ENCODE measurements around the gene PLXNB1. TPM values are rescaled to one million over a fixed set of nuclear protein-coding genes. Genes with fewer than 3 reads are reported as not detected.

The PLXNB1 gene
- total and polyA plus RNA-seq, 10 of the 15 experiments (the other 5 are each of a cell fraction or from before 2014, with no cell fraction given) = 0.18 to 15.1 (median 5.3) TPM

DNA sequence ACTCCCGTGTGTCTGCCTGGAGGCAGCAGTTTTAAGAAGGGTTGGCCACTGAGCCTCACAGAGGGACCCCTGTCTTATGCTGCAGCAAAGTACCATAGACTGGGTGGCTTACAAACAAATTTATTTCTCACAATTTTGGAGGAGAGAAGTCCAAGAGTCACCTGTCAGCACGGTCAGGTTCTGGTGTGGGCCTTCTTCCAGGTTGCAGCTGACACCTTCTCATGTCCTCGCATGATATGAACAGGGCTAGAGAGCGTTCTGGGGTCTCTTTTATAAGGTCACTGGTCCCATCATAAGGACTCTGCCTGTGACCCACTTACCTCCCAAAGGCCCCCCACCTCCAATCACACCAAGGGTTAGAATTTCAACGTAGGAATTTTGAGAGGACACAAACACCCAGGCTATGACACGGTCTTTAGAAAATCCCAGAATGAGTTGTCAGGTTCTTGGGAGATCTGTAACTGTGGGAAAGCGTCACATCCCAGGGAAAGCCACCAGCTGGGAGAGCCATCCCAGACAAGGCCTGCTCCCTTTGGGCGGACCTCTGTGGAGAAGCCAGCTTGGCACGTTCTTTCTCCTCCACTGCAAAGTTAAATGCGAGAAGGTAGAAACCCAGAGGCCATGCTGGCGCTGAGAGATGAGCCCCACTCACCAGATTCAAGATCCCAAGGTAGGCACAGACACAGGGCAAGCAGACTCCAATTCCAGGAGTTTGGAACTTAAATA, 58.1 kb downstream of the PLXNB1 start, which contains the start of gene FBXW12:
Gene FBXW12, plus strand, starts transcription at position 569 of the 726 bp plus-strand sequence. CDS start 549 bp downstream, outside the sequence.
- intact Hi-C loops (cut with micrococcal nuclease; ENCODE audit: unreplicated experiment) = no loop called here
- FAIRE-seq = no peak

DNA sequence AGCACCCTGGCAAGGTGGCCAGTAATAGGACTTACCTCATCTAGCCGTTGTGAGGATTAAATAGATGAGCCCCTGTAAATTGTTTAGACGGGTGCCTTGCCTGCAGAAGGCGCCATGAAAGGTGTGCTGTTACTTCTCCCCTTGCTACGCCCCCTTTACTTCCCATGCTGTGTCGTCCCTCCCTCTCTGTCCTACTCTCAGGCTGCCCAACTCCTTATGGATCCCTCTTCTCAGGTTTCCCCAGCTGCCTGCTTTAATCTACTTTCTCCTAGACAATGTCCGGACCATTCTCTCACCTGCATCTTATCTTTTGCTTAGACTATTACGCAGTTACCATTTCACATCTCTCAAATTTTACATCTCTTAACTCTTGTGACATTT, 59.6 kb downstream of the PLXNB1 start:
- no peaks in the 10 kb centered on the region; a peak in 1 of 4 replicates for H3K27me3 ChIP-seq (replicated peaks in 1 of 2; ENCODE audit: control insufficient read depth in 2 of 2, insufficient read depth in 2 of 2, low read length in 1 of 2)
- CTCF ChIA-PET = no interaction called here
- SMC1A ChIA-PET (ENCODE audit: uncharacterized antibody, unreplicated experiment) = no interaction called here
- no peak overlapping the region for H3K9ac ChIP-seq (ENCODE audit: control insufficient read depth, insufficient read depth, low read length)
- POLR2A ChIA-PET = no interaction called here
- no peak overlapping the region for H2AFZ ChIP-seq (ENCODE audit: control insufficient read depth, low read depth, low read length)
- no peak overlapping the region for H3K4me2 ChIP-seq (ENCODE audit: control insufficient read depth, insufficient read depth)
- H3K79me2 ChIP-seq (ENCODE audit: control insufficient read depth, insufficient read depth, low read length) = no peaks in the 10 kb centered on the region
- H3K4me3 ChIP-seq = no peak overlapping the region
- H3K27ac ChIP-seq (ENCODE audit: control insufficient read depth, insufficient read depth) = no peak overlapping the region
- intact Hi-C loops (cut with micrococcal nuclease; ENCODE audit: unreplicated experiment) (no loop called here), in situ Hi-C loops (cut with MboI) (no loop called here)
- ATAC-seq (no peak), FAIRE-seq (no peak), DNase-seq (ENCODE audit: low read depth, low spot score) (no peak)
- RAD21 ChIA-PET (ENCODE audit: unreplicated experiment) = no interaction called here
- no TSS peak for BruUV-seq (replicated peaks)
- H3K9me3 ChIP-seq (replicated peaks; ENCODE audit: control insufficient read depth, insufficient read depth, low read length) = no peaks in the 10 kb centered on the region
- no peaks in the 10 kb centered on the region for H3K36me3 ChIP-seq (ENCODE audit: control insufficient read depth in 2 of 2, insufficient read depth in 2 of 2, low read length in 1 of 2)
- 50% methylated on average over 7 of the region's 7 CpGs for WGBS (ENCODE audit: insufficient coverage, insufficient replicate concordance, low lambda C conversion rate, missing lambda C conversion rate)
- no peaks in the 10 kb centered on the region for H3K4me1 ChIP-seq (ENCODE audit: control insufficient read depth, insufficient read depth, low read length)
- H4K20me1 ChIP-seq (ENCODE audit: control insufficient read depth, insufficient read depth) = no peaks in the 10 kb centered on the region
- TF ChIP-seq RB1 (IDR thresholded peaks at IDR 0.05; ENCODE audit: borderline replicate concordance) (no peak), ZNF274 (IDR thresholded peaks at IDR 0.05; ENCODE audit: insufficient read depth, insufficient read length) (no peak), SMARCA5 (IDR thresholded peaks at IDR 0.05) (no peak), RAD51 (IDR thresholded peaks at IDR 0.05) (no peak), PML (IDR thresholded peaks at IDR 0.05; ENCODE audit: low read length) (no peak), POLR2AphosphoS2 (IDR thresholded peaks at IDR 0.05; ENCODE audit: low read depth, low read length) (no peak)
- TF ChIP-seq, protein P1, sequence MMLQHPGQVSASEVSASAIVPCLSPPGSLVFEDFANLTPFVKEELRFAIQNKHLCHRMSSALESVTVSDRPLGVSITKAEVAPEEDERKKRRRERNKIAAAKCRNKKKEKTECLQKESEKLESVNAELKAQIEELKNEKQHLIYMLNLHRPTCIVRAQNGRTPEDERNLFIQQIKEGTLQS (IDR thresholded peaks at IDR 0.05; ENCODE audit: borderline replicate concordance, extremely low read depth, low read depth, low read length) = no peak
- TF ChIP-seq, protein P2, sequence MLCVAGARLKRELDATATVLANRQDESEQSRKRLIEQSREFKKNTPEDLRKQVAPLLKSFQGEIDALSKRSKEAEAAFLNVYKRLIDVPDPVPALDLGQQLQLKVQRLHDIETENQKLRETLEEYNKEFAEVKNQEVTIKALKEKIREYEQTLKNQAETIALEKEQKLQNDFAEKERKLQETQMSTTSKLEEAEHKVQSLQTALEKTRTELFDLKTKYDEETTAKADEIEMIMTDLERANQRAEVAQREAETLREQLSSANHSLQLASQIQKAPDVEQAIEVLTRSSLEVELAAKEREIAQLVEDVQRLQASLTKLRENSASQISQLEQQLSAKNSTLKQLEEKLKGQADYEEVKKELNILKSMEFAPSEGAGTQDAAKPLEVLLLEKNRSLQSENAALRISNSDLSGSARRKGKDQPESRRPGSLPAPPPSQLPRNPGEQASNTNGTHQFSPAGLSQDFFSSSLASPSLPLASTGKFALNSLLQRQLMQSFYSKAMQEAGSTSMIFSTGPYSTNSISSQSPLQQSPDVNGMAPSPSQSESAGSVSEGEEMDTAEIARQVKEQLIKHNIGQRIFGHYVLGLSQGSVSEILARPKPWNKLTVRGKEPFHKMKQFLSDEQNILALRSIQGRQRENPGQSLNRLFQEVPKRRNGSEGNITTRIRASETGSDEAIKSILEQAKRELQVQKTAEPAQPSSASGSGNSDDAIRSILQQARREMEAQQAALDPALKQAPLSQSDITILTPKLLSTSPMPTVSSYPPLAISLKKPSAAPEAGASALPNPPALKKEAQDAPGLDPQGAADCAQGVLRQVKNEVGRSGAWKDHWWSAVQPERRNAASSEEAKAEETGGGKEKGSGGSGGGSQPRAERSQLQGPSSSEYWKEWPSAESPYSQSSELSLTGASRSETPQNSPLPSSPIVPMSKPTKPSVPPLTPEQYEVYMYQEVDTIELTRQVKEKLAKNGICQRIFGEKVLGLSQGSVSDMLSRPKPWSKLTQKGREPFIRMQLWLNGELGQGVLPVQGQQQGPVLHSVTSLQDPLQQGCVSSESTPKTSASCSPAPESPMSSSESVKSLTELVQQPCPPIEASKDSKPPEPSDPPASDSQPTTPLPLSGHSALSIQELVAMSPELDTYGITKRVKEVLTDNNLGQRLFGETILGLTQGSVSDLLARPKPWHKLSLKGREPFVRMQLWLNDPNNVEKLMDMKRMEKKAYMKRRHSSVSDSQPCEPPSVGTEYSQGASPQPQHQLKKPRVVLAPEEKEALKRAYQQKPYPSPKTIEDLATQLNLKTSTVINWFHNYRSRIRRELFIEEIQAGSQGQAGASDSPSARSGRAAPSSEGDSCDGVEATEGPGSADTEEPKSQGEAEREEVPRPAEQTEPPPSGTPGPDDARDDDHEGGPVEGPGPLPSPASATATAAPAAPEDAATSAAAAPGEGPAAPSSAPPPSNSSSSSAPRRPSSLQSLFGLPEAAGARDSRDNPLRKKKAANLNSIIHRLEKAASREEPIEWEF (IDR thresholded peaks at IDR 0.05; ENCODE audit: insufficient replicate concordance, low read depth, low read length) = no peak

More for the DNA sequence above, 58.1 kb downstream of the PLXNB1 start, which contains the start of gene FBXW12:
- in situ Hi-C loops (cut with MboI) = no loop called here
- H3K4me2 ChIP-seq (ENCODE audit: control insufficient read depth, insufficient read depth) = no peak within 1 kb of the TSS
- no peak within 1 kb of the TSS for H2AFZ ChIP-seq (ENCODE audit: control insufficient read depth, low read depth, low read length)
- H4K20me1 ChIP-seq (ENCODE audit: control insufficient read depth, insufficient read depth) = no peaks in the 10 kb centered on the region
- H3K4me3 ChIP-seq = no peak within 1 kb of the TSS
- no peaks in the 10 kb centered on the region for H3K4me1 ChIP-seq (ENCODE audit: control insufficient read depth, insufficient read depth, low read length)
- ChIA-PET POLR2A (no interaction called here), CTCF (no interaction called here), RAD21 (ENCODE audit: unreplicated experiment) (no interaction called here), SMC1A (ENCODE audit: uncharacterized antibody, unreplicated experiment) (interaction anchor here (1.0 kb wide), 1 partner anchor 64 kb away, joined by 3 read pairs; no protein-coding TSS in a partner anchor)
- no peaks in the 10 kb centered on the region; a peak in 1 of 4 replicates for H3K27me3 ChIP-seq (replicated peaks in 1 of 2; ENCODE audit: control insufficient read depth in 2 of 2, insufficient read depth in 2 of 2, low read length in 1 of 2)
- H3K9ac ChIP-seq (ENCODE audit: control insufficient read depth, insufficient read depth, low read length) = no peak within 1 kb of the TSS
- TF ChIP-seq CBX3 (IDR thresholded peaks at IDR 0.05; ENCODE audit: borderline replicate concordance, low read depth) = no peak
- TF ChIP-seq, protein P3, sequence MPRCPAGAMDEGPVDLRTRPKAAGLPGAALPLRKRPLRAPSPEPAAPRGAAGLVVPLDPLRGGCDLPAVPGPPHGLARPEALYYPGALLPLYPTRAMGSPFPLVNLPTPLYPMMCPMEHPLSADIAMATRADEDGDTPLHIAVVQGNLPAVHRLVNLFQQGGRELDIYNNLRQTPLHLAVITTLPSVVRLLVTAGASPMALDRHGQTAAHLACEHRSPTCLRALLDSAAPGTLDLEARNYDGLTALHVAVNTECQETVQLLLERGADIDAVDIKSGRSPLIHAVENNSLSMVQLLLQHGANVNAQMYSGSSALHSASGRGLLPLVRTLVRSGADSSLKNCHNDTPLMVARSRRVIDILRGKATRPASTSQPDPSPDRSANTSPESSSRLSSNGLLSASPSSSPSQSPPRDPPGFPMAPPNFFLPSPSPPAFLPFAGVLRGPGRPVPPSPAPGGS (IDR thresholded peaks at IDR 0.05; ENCODE audit: borderline replicate concordance, insufficient read depth, low read depth, low read length, poor library complexity, severe bottlenecking) = no peak
- H3K36me3 ChIP-seq (ENCODE audit: control insufficient read depth in 2 of 2, insufficient read depth in 2 of 2, low read length in 1 of 2) = no peaks in the 10 kb centered on the region
- H3K27ac ChIP-seq (ENCODE audit: control insufficient read depth, insufficient read depth) = no peak within 1 kb of the TSS
- no TSS peak for BruUV-seq (replicated peaks)
- ATAC-seq (no peak), DNase-seq (ENCODE audit: low read depth, low spot score) (no peak)
- no peaks in the 10 kb centered on the region for H3K79me2 ChIP-seq (ENCODE audit: control insufficient read depth, insufficient read depth, low read length)
- H3K9me3 ChIP-seq (replicated peaks; ENCODE audit: control insufficient read depth, insufficient read depth, low read length) = no peaks in the 10 kb centered on the region
- 41% methylated on average over 11 of the region's 11 CpGs for WGBS (ENCODE audit: insufficient coverage, insufficient replicate concordance, low lambda C conversion rate, missing lambda C conversion rate)
